OCI-LY3 (cell line): ENCODE data around the gene ADIG.

Experiments used
- H2AFZ ChIP-seq: fragments of 200-600, 300-600 bp; shearing (Covaris generic); 2 replicates; pipeline ENCODE4 v1.6.0; 2014; ENCODE audit warnings: antibody characterized with exemption, low read depth, low read length
- H3K27ac ChIP-seq: fragments of 200-600, 300-600 bp; sonication (generic); 2 replicates; pipeline ENCODE4 v1.5.1; 2014; ENCODE audit warnings: mild to moderate bottlenecking, low read length, moderate library complexity, mixed read lengths
- H3K27me3 ChIP-seq: fragments of 200-600, 300-600 bp; sonication (generic); 2 replicates; pipeline ENCODE4 v1.6.1; 2014; ENCODE audit warnings: low read depth, low read length, mixed read lengths
- H3K36me3 ChIP-seq: fragments of 200-600, 300-600 bp; sonication (generic); replicated peaks from 2 replicates; pipeline ENCODE3; 2014; ENCODE audit warnings: low read depth, low read length, mixed read lengths
- H3K4me1 ChIP-seq: fragments of 300-600, 200-600 bp; sonication (generic); 2 replicates; pipeline ENCODE4 v1.6.1; 2014; ENCODE audit warnings: low read length, mixed read lengths
- H3K4me2 ChIP-seq: fragments of 200-600, 300-600 bp; sonication (generic); 2 replicates; pipeline ENCODE4 v1.6.1; 2014; ENCODE audit warnings: low read length, mixed read lengths
- H3K4me3 ChIP-seq: fragments of 300-600, 200-600 bp; sonication (generic); 2 replicates; pipeline ENCODE4 v1.5.1; 2014; ENCODE audit warnings: antibody characterized with exemption, mild to moderate bottlenecking, low read length, moderate library complexity
- H3K79me2 ChIP-seq: fragments of 300-600, 200-600 bp; shearing (Covaris generic); 2 replicates; pipeline ENCODE4 v1.6.1; 2014; ENCODE audit warnings: mild to moderate bottlenecking, low read length, mixed read lengths
- H3K9ac ChIP-seq: fragments of 300-600, 200-600 bp; shearing (Covaris generic); 2 replicates; pipeline ENCODE4 v1.6.0; 2014; ENCODE audit warnings: mild to moderate bottlenecking, low read length, moderate library complexity
- H3K9me3 ChIP-seq: fragments of 200-600, 300-600 bp; shearing (Covaris generic); 2 replicates; pipeline ENCODE4 v1.6.1; 2014; ENCODE audit warnings: low read length, mixed read lengths; ENCODE audit not compliant: insufficient read depth
- H4K20me1 ChIP-seq: fragments of 200-600, 300-600 bp; sonication (generic); 2 replicates; pipeline ENCODE4 v1.6.1; 2016; ENCODE audit warnings: low read length, mixed read lengths; ENCODE audit not compliant: insufficient read depth
- CTCF ChIP-seq: fragments of 200-600, 300-600 bp; sonication (generic); IDR thresholded peaks from 2 replicates; pipeline ENCODE4 v1.5.1; 2014; ENCODE audit warnings: antibody characterized with exemption, low read length, low read depth
- EZH2phosphoT487 ChIP-seq: fragments of 200-600 bp; shearing (Covaris generic); IDR thresholded peaks from 2 replicates; pipeline ENCODE4 v1.6.1; 2018; ENCODE audit warnings: antibody characterized with exemption, mixed run types, low read depth

Gene ADIG

GRCh38 chr20:38629979-38630378 is 49.0 kb downstream of the ADIG start:
- Histone ChIP-seq H3K27me3 (peaks cover 4% of the 10 kb centered on the region; the same call in 1 of the 2 replicates), H3K9me3 (no peaks in the 10 kb centered on the region), H3K79me2 (no peaks in the 10 kb centered on the region), H3K27ac (no peak overlapping the region), H3K4me1 (peaks cover 10% of the 10 kb centered on the region), H4K20me1 (no peaks in the 10 kb centered on the region), H3K36me3 (no peaks in the 10 kb centered on the region), H2AFZ (no peak overlapping the region), H3K4me3 (no peak overlapping the region), H3K4me2 (no peak overlapping the region), H3K9ac (no peak overlapping the region)
- TF ChIP-seq CTCF, result no peak
- TF ChIP-seq EZH2phosphoT487, result no peak

GRCh38 chr20:38630727-38631126 is 49.7 kb downstream of the ADIG start:
- no peak overlapping the region for H3K4me3 ChIP-seq
- H3K27ac ChIP-seq, result no peak overlapping the region
- H3K79me2 ChIP-seq, result no peaks in the 10 kb centered on the region
- no peak overlapping the region for H3K4me2 ChIP-seq
- H4K20me1 ChIP-seq, result no peaks in the 10 kb centered on the region
- no peaks in the 10 kb centered on the region for H3K36me3 ChIP-seq
- H2AFZ ChIP-seq, result no peak overlapping the region
- no peak overlapping the region for H3K9ac ChIP-seq
- peaks cover 10% of the 10 kb centered on the region for H3K4me1 ChIP-seq
- peaks cover 4% of the 10 kb centered on the region; the same call in 1 of the 2 replicates for H3K27me3 ChIP-seq
- TF ChIP-seq EZH2phosphoT487 (no peak), CTCF (no peak)
- H3K9me3 ChIP-seq, result no peaks in the 10 kb centered on the region

- no peaks in the 10 kb centered on the region for H4K20me1 ChIP-seq
- no peaks in the 10 kb centered on the region for H3K79me2 ChIP-seq
- H3K4me3 ChIP-seq, result no peak overlapping the region
- no peak overlapping the region for H3K9ac ChIP-seq
- H3K4me2 ChIP-seq, result no peak overlapping the region
- H3K9me3 ChIP-seq, result no peaks in the 10 kb centered on the region
- H2AFZ ChIP-seq, result no peak overlapping the region
- peaks cover 4% of the 10 kb centered on the region; the same call in 1 of the 2 replicates for H3K27me3 ChIP-seq
- no peaks in the 10 kb centered on the region for H3K36me3 ChIP-seq
- H3K4me1 ChIP-seq, result peaks cover 10% of the 10 kb centered on the region
- no peak for TF ChIP-seq CTCF
- no peak for TF ChIP-seq EZH2phosphoT487
- no peak overlapping the region for H3K27ac ChIP-seq
Observed at GRCh38 chr20:38631155-38632022, 50.4 kb downstream of the ADIG start.

GRCh38 chr20:38633577-38634093 is 52.6 kb downstream of the ADIG start:
- peak overlapping the region; percentile 58 for H3K4me2 ChIP-seq
- H3K36me3 ChIP-seq, result no peaks in the 10 kb centered on the region
- H3K27me3 ChIP-seq, result peaks cover 7% of the 10 kb centered on the region; the same call in 1 of the 2 replicates
- no peak overlapping the region for H3K4me3 ChIP-seq
- TF ChIP-seq CTCF, result peak; percentile 97
- TF ChIP-seq EZH2phosphoT487, result no peak
- no peaks in the 10 kb centered on the region for H3K9me3 ChIP-seq
- no peaks in the 10 kb centered on the region for H4K20me1 ChIP-seq
- no peak overlapping the region for H2AFZ ChIP-seq
- no peak overlapping the region for H3K9ac ChIP-seq
- no peak overlapping the region for H3K27ac ChIP-seq
- H3K4me1 ChIP-seq, result peaks cover 10% of the 10 kb centered on the region
- H3K79me2 ChIP-seq, result no peaks in the 10 kb centered on the region
